HFFc6 (cell line): ENCODE data around the gene DVL3. TPM values are rescaled to one million over a fixed set of nuclear protein-coding genes. Genes with fewer than 3 reads are reported as not detected.

Experiments
- DNase-seq: peaks from one replicate; pipeline ENCODE4 v3.0.0-alpha.2; 2018
- H3K27ac Mint-ChIP-seq: 2 replicates; pipeline ENCODE4 v1.8.0; 2020; ENCODE audit warnings: mild to moderate bottlenecking, mixed read lengths
- H3K27me3 Mint-ChIP-seq: 2 replicates; pipeline ENCODE4 v1.8.0; 2021; ENCODE audit warnings: mild to moderate bottlenecking, moderate library complexity, mixed read lengths; ENCODE audit not compliant: insufficient read depth
- H3K36me3 Mint-ChIP-seq: 2 replicates; pipeline ENCODE4 v1.8.0; 2021; ENCODE audit warnings: low read depth, mixed read lengths
- H3K4me1 Mint-ChIP-seq: 2 replicates; pipeline ENCODE4 v1.8.0; 2020; ENCODE audit warnings: low read depth, mixed read lengths
- H3K4me3 Mint-ChIP-seq: 2 replicates; pipeline ENCODE4 v1.8.0; 2020; ENCODE audit warnings: mild to moderate bottlenecking, moderate library complexity, mixed read lengths
- H3K9me3 Mint-ChIP-seq: 2 replicates; pipeline ENCODE4 v1.8.0; 2020; ENCODE audit warnings: mild to moderate bottlenecking, mixed read lengths
- CTCF ChIP-seq: fragments of 200-600 bp; sonication (generic); IDR thresholded peaks from 2 replicates; pipeline ENCODE4 v1.5.0; 2021; ENCODE audit warnings: antibody characterized with exemption, mild to moderate bottlenecking
- total RNA-seq, 6 experiments: library from RNA; stranded (reverse); fragmentation: NEBNext Ultra II Directional; extraction: Animal tissue kit (Norgen Biotek cat#: 25700); gene quantifications; 2 replicates in 1 of 6; 3 replicates in 5 of 6; pipeline ENCODE4 v1.2.3, GENCODE V29; 2021

The DVL3 gene
- total RNA-seq, 6 experiments from 2014 or later = 59.2 to 73.5 (median 64.9) TPM

GRCh38 chr3:184175506-184175905 lies 20.3 kb downstream of the DVL3 start:
- no peak for TF ChIP-seq CTCF
- H3K4me1 Mint-ChIP-seq = peaks cover 82% of the 10 kb centered on the region
- H3K27me3 Mint-ChIP-seq = peaks cover 7% of the 10 kb centered on the region
- H3K27ac Mint-ChIP-seq = peak overlapping the region; percentile 96
- peak overlapping the region; percentile 98 for H3K4me3 Mint-ChIP-seq
- no peak for DNase-seq
- no peaks in the 10 kb centered on the region for H3K9me3 Mint-ChIP-seq
- H3K36me3 Mint-ChIP-seq = peaks cover 48% of the 10 kb centered on the region

DNA sequence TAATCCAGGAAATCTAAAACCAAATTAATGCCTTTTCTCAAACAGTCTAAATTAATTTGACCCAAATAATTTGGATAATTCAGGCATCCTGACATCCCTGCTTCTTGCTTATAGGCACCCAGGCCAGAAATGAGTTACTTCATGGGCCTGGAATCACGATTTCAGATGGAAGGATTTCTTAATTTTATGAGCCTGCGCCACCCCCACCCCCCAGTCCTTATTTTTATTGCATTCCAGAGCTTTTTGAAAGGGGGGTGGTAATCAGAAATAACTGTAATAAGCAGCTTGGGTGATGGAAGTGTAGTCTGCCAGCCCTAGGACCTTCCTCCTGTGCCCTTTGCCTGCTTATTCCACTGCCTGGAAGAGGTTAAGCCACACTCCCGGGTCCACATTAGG lies 20.8 kb downstream of the DVL3 start:
- H3K4me1 Mint-ChIP-seq = peaks cover 79% of the 10 kb centered on the region
- H3K27ac Mint-ChIP-seq = peak overlapping the region; percentile 96
- no peaks in the 10 kb centered on the region for H3K9me3 Mint-ChIP-seq
- TF ChIP-seq CTCF = no peak
- DNase-seq = peak; percentile 15
- H3K4me3 Mint-ChIP-seq = peak overlapping the region; percentile 98
- peaks cover 44% of the 10 kb centered on the region for H3K36me3 Mint-ChIP-seq
- H3K27me3 Mint-ChIP-seq = peaks cover 7% of the 10 kb centered on the region

DNA sequence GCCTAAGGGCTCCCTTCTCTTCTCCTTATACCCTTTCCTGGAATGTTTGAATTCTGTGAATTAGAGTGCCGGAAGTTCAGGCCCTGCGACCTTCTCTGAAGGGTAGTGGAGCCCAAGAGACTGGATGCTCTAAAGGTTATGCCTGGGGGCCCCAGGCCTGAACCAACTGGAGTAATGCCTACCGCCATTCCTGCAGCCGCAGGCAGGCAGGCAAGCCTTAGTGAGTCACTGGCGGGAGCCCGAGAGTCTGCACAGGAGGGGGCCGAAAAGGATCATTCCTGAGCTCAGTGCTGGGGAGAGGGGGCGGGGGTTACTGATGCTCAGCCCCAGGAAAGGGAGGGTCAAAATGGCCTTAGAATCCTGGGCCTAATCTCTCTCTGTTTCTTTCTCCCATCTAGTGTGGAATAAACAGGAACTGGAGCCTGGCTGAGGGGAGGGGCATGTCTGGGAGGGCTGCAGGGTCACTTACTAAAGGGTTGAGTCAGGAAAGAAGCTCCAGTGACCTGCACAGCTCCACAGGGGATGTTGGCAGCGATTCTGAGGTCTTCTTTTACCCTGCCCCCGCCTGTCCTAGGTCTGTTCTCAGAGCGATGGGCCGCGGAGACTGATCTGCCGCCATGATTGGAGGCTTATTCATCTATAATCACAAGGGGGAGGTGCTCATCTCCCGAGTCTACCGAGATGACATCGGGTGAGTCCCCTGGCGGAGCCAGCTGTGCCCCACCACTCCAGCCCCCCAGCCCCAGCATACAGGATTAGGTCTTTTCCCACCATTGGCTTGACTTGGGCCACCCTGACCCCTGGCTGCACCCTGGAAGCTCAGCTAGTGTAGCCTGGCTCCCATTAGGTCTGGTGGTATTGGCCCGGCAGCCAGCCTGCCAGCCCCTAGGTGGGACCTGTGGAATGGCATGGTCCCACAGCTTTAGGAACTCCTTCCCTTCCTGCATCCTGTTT lies 21.5 kb downstream of the DVL3 start:
- Mint-ChIP-seq H3K4me3 (peak overlapping the region; percentile 98), H3K27me3 (peaks cover 7% of the 10 kb centered on the region), H3K27ac (peak overlapping the region; percentile 96), H3K9me3 (no peaks in the 10 kb centered on the region), H3K36me3 (peaks cover 37% of the 10 kb centered on the region), H3K4me1 (peaks cover 72% of the 10 kb centered on the region)
- TF ChIP-seq CTCF = peak; percentile 41
- DNase-seq = peak; percentile 96

DNA sequence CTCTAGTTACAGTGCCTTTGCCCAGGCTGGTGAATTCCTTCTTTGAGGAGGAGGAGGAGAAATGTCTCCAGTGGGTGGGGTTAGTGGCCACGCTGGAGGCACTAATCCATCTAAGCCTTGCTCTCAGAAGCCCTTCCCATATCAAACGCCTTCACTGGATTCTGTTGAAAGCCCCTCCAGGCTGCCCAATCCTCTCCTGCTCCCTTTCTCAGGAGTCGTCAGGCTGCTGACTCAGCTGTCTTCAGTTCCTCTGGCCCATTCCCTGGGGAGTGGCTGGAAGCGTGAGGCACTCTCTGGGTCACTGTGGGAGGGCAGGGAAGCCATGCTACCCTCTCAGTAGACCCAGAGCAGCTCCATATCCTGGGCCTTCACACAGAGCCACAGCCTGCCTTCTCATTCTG lies 22.2 kb downstream of the DVL3 start:
- Mint-ChIP-seq H3K4me3 (peak overlapping the region; percentile 98), H3K27me3 (peaks cover 5% of the 10 kb centered on the region), H3K36me3 (peaks cover 34% of the 10 kb centered on the region), H3K27ac (peak overlapping the region; percentile 96), H3K9me3 (no peaks in the 10 kb centered on the region), H3K4me1 (peaks cover 65% of the 10 kb centered on the region)
- DNase-seq = peak; percentile 43
- no peak; the same call in 1 of the 2 replicates for TF ChIP-seq CTCF

GRCh38 chr3:184177767-184178306 lies 22.7 kb downstream of the DVL3 start:
- Mint-ChIP-seq H3K36me3 (peaks cover 40% of the 10 kb centered on the region), H3K4me3 (peak overlapping the region; percentile 98), H3K27me3 (peaks cover 5% of the 10 kb centered on the region), H3K9me3 (no peaks in the 10 kb centered on the region), H3K27ac (peak overlapping the region; percentile 96), H3K4me1 (peaks cover 60% of the 10 kb centered on the region)
- TF ChIP-seq CTCF = no peak
- DNase-seq = no peak
